Cardiac muscle cell (in vitro differentiated cells and primary cell): ENCODE results near the gene GRK1. TPM values are rescaled to one million over a fixed set of nuclear protein-coding genes. Genes with fewer than 3 reads are reported as not detected.

ENCODE experiments used
- DNase-seq, 2 donors: peaks; one replicate each; pipeline versions ENCODE4 v3.0.0 to v3.0.0-alpha.2; 2010 to 2017; ENCODE audit warnings: low read depth in 1 of 2, low spot score in 1 of 2
- H3K27ac ChIP-seq: fragments of 200-600 bp; sonication (generic); 2 replicates; pipeline ENCODE4 v1.5.1; 2016
- H3K27me3 ChIP-seq: fragments of 200-600 bp; sonication (generic); 2 replicates; pipeline ENCODE4 v1.6.0; 2016; ENCODE audit warnings: control low read depth
- H3K36me3 ChIP-seq: fragments of 200-600 bp; sonication (generic); 2 replicates; pipeline ENCODE4 v1.5.1; 2016; ENCODE audit warnings: control low read depth
- H3K4me1 ChIP-seq: fragments of 200-600 bp; sonication (generic); 2 replicates; pipeline ENCODE4 v1.8.1; 2017; ENCODE audit warnings: low read depth, mild to moderate bottlenecking, mixed run types
- H3K4me3 ChIP-seq: fragments of 200-600 bp; sonication (generic); 2 replicates; pipeline ENCODE4 v1.5.1; 2016; ENCODE audit warnings: mild to moderate bottlenecking
- H3K9me3 ChIP-seq: fragments of 200-600 bp; sonication (generic); 2 replicates; pipeline ENCODE4 v1.5.1; 2017; ENCODE audit warnings: low read depth, mild to moderate bottlenecking, control low read depth
- CTCF ChIP-seq: IDR thresholded peaks from 2 replicates; pipeline ENCODE4 v1.5.1; 2012; ENCODE audit warnings: low read depth, mild to moderate bottlenecking, low read length
- polyA plus RNA-seq: library from polyadenylated mRNA; unstranded; fragments of >200 nt; fragmentation: Nextera tagmentation; extraction: Ambion mirVana; gene quantifications from 2 replicates; pipeline ENCODE4 v1.2.1, GENCODE V29; 2016
- total RNA-seq: library from RNA; depleted of rRNA; stranded (reverse); fragments of >200 nt; gene quantifications from 2 replicates; pipeline ENCODE4 v1.2.3, GENCODE V29; 2016

Gene GRK1
- total RNA-seq, result 0.21 and 1.2 TPM in 2 replicates
- 0.13 TPM in 1 of 2 replicates, not detected in the other for polyA plus RNA-seq

DNA sequence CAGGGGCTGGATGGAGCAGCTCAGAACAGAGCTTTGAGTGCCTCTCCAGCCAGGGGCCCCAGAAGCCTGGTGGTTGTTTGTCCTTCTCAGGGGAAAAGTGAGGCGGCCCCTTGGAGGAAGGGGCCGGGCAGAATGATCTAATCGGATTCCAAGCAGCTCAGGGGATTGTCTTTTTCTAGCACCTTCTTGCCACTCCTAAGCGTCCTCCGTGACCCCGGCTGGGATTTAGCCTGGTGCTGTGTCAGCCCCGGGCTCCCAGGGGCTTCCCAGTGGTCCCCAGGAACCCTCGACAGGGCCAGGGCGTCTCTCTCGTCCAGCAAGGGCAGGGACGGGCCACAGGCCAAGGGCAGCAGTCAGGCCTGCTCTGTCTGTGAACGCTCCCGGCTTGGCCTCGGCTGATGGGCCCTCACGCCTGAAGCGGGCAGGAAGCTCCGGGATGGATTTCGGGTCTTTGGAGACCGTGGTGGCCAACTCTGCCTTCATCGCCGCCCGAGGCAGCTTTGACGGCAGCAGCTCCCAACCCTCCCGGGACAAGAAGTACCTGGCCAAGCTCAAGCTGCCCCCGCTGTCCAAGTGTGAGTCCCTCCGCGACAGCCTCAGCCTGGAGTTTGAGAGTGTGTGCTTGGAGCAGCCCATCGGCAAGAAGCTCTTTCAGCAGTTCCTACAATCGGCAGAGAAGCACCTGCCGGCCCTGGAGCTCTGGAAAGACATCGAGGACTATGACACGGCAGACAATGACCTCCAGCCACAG, at the start of gene GRK1:
GRK1 (plus strand) TSS at position 269 of the 751 bp plus-strand sequence; CDS start at position 437, 168 bp downstream.
- Histone ChIP-seq H3K27me3 (no peaks in the 10 kb centered on the region), H3K4me3 (no peak within 1 kb of the TSS), H3K27ac (no peak within 1 kb of the TSS), H3K36me3 (no peaks in the 10 kb centered on the region), H3K4me1 (peaks cover 5% of the 10 kb centered on the region), H3K9me3 (no peaks in the 10 kb centered on the region)
- TF ChIP-seq CTCF, result no peak
- DNase-seq, result no peak

DNA sequence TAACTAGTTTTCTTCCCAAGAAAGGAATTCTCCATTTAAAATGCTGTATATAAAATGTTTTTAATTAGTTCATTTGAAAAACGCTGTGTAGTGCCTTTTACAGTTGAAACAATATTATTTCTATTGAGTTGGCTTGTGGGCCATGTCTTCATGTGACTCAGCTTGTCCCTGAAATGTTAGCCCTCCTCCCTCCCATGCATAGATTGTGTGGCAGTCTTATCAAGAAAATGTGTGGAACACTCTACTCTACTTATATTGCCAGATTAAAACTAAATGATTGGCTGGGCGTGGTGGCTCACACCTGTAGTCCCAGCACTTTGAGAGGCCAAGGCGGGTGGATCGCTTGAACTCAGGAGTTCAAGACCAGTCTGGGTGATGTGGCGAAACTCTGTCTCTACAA, 49.1 kb upstream of the GRK1 start:
- Histone ChIP-seq H3K36me3 (peaks cover under 1% of the 10 kb centered on the region), H3K27me3 (no peaks in the 10 kb centered on the region), H3K4me3 (no peak overlapping the region), H3K9me3 (no peaks in the 10 kb centered on the region), H3K4me1 (peaks cover 12% of the 10 kb centered on the region), H3K27ac (no peak overlapping the region)
- no peak for DNase-seq
- TF ChIP-seq CTCF, result no peak

- H3K27me3 ChIP-seq, result no peaks in the 10 kb centered on the region
- TF ChIP-seq CTCF, result no peak
- H3K36me3 ChIP-seq, result peaks cover 5% of the 10 kb centered on the region
- H3K4me1 ChIP-seq, result peaks cover 12% of the 10 kb centered on the region
- no peaks in the 10 kb centered on the region for H3K9me3 ChIP-seq
- no peak overlapping the region for H3K4me3 ChIP-seq
- no peak overlapping the region for H3K27ac ChIP-seq
- DNase-seq, result no peak
Measured at GRCh38 chr13:113618455-113618854, 48.6 kb upstream of the GRK1 start.

DNA sequence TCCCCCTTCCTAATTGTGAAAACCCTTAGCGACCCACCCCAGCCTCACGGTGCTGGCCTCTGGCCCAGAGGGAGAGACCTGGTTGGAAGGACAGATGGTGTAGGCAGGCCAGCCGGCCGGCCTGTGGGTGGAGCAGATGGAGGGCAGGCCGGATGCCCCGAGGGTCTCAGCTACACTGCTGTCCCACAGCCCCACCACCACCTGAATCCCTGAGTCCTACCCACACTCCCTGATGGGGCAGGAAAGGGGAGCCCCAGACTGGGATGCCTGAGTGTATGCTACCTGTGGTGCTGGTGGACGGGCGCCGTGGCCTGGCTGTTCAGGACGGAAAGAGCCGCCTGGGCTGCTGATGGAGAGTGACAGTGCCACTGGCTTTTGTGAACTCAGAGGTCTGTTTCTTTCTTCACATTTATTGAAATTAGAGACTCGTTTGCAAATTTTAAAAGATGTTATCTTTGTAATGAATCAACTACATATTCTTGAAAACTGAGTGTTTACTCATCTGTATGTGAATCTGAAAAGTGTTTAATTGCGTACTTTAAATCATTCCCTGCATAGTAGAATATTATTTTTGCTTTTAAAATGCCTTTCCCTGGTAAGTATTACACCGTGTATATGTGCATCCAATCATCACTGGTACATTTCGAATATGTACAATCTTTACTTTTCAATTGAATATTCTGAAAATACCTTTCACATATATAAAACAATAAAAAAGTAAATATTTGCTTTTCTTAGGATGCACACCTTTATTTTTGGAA, 46.8 kb upstream of the GRK1 start:
- TF ChIP-seq CTCF, result no peak
- Histone ChIP-seq H3K4me1 (peaks cover 12% of the 10 kb centered on the region), H3K9me3 (no peaks in the 10 kb centered on the region), H3K4me3 (no peak overlapping the region), H3K27ac (no peak overlapping the region), H3K27me3 (no peaks in the 10 kb centered on the region), H3K36me3 (peaks cover 5% of the 10 kb centered on the region)
- no peak for DNase-seq

DNA sequence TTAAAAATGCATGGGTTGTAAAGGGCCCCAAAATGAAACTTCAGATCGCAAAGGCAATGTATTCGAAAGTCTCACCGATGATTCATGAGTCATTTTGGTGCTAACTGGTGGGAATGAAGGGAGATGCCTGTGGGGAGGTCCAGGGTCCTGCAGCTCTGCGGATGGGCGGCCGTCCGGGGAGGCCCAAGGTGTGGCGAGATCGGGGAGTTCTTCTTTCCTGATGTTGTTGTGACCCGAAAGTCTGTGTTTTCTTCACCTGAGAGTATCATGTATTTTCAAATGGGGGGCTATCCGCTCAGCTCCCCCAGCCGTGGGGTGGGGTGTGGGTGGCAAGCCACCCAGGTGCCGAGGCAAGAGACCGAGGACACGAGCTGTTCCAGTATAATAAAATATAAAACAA, 46.0 kb upstream of the GRK1 start:
- DNase-seq, result no peak
- Histone ChIP-seq H3K27me3 (no peaks in the 10 kb centered on the region), H3K9me3 (no peaks in the 10 kb centered on the region), H3K4me1 (peaks cover 12% of the 10 kb centered on the region), H3K27ac (no peak overlapping the region), H3K4me3 (no peak overlapping the region), H3K36me3 (peaks cover 5% of the 10 kb centered on the region)
- TF ChIP-seq CTCF, result no peak
